Neural progenitor cell (in vitro differentiated cells): ENCODE measurements around the gene RPN2. TPM values are rescaled to one million over a fixed set of nuclear protein-coding genes. Genes with fewer than 3 reads are reported as not detected.

Source experiments
- DNase-seq: peaks from one replicate; pipeline ENCODE4 v3.0.0-alpha.2; 2016; ENCODE audit warnings: low spot score
- H2AFZ ChIP-seq: fragments of 200-600 bp; sonication (generic); replicated peaks from 2 replicates; pipeline ENCODE4 v1.6.1; 2016; ENCODE audit warnings: antibody characterized with exemption
- H3F3A ChIP-seq: fragments of 200-600 bp; sonication (generic); 2 replicates; pipeline ENCODE4 v1.6.1; 2016; ENCODE audit warnings: antibody characterized with exemption, low read depth
- H3K27ac ChIP-seq: fragments of 200-600 bp; sonication (generic); 2 replicates; pipeline ENCODE4 v1.5.1; 2016; ENCODE audit warnings: mild to moderate bottlenecking
- H3K27me3 ChIP-seq: fragments of 200-600 bp; sonication (generic); 2 replicates; pipeline ENCODE4 v1.6.1; 2016; ENCODE audit warnings: mild to moderate bottlenecking, moderate library complexity
- H3K36me3 ChIP-seq: fragments of 200-600 bp; sonication (generic); 2 replicates; pipeline ENCODE4 v1.5.1; 2016
- H3K4me1 ChIP-seq: fragments of 200-600 bp; sonication (generic); 2 replicates; pipeline ENCODE4 v1.6.1; 2016; ENCODE audit warnings: mixed run types
- H3K4me2 ChIP-seq: fragments of 200-600 bp; sonication (generic); 2 replicates; pipeline ENCODE4 v1.6.1; 2016
- H3K4me3 ChIP-seq: fragments of 200-600 bp; sonication (generic); 2 replicates; pipeline ENCODE4 v1.5.1; 2016
- H3K79me2 ChIP-seq: fragments of 200-600 bp; sonication (generic); 2 replicates; pipeline ENCODE4 v1.6.1; 2016; ENCODE audit warnings: low read depth
- H3K9ac ChIP-seq: fragments of 200-600 bp; sonication (generic); 2 replicates; pipeline ENCODE4 v1.6.1; 2016
- H3K9me3 ChIP-seq: fragments of 200-600 bp; sonication (generic); 2 replicates; pipeline ENCODE4 v1.5.1; 2016; ENCODE audit warnings: low read depth
- H4K20me1 ChIP-seq: fragments of 200-600 bp; sonication (generic); 2 replicates; pipeline ENCODE4 v1.6.1; 2016; ENCODE audit warnings: low read depth
- H3K27ac Mint-ChIP-seq: 3 replicates; pipeline ENCODE4 v1.8.0; 2021; ENCODE audit warnings: mixed read lengths
- H3K27me3 Mint-ChIP-seq: 2 replicates; pipeline ENCODE4 v1.8.0; 2022; ENCODE audit warnings: low read depth, mild to moderate bottlenecking, inconsistent platforms, moderate library complexity, mixed read lengths; ENCODE audit not compliant: insufficient read depth
- H3K36me3 Mint-ChIP-seq: 3 replicates; pipeline ENCODE4 v1.8.0; 2021; ENCODE audit warnings: mixed read lengths
- H3K4me1 Mint-ChIP-seq: 3 replicates; pipeline ENCODE4 v1.8.0; 2021; ENCODE audit warnings: mixed read lengths
- H3K4me3 Mint-ChIP-seq: 3 replicates; pipeline ENCODE4 v1.8.0; 2021; ENCODE audit warnings: mild to moderate bottlenecking, moderate library complexity, mixed read lengths
- H3K9me3 Mint-ChIP-seq: 3 replicates; pipeline ENCODE4 v1.8.0; 2020; ENCODE audit warnings: mixed read lengths
- CTCF ChIP-seq: fragments of 200-600 bp; sonication (generic); IDR thresholded peaks from 2 replicates; pipeline ENCODE4 v1.5.1; 2017; ENCODE audit warnings: antibody characterized with exemption, mild to moderate bottlenecking
- EZH2 ChIP-seq: fragments of 200-600 bp; sonication (generic); IDR thresholded peaks from 2 replicates; pipeline ENCODE4 v1.6.1; 2017; ENCODE audit warnings: antibody characterized with exemption, mild to moderate bottlenecking, moderate library complexity
- EZH2phosphoT487 ChIP-seq: fragments of 200-600 bp; sonication (generic); IDR thresholded peaks from 2 replicates; pipeline ENCODE4 v1.6.1; 2017; ENCODE audit warnings: antibody characterized with exemption
- total RNA-seq: library from RNA; depleted of rRNA; stranded (reverse); fragments of >200 nt; gene quantifications from 2 replicates; pipeline ENCODE4 v1.2.3, GENCODE V29; 2015; ENCODE audit warnings: low replicate concordance

RPN2 gene
- total RNA-seq, 1 donor from 2014 or later: 249 TPM

- no peak overlapping the region for H3K27ac Mint-ChIP-seq
- H3K4me3 ChIP-seq: no peak overlapping the region
- H3F3A ChIP-seq: peaks cover 25% of the 10 kb centered on the region
- no peak overlapping the region for H3K4me3 Mint-ChIP-seq
- peaks cover 47% of the 10 kb centered on the region for H3K4me1 Mint-ChIP-seq
- no peak overlapping the region for H3K9ac ChIP-seq
- no peaks in the 10 kb centered on the region for H3K9me3 ChIP-seq
- H3K79me2 ChIP-seq: peaks cover 1% of the 10 kb centered on the region
- H3K4me2 ChIP-seq: no peak overlapping the region
- no peaks in the 10 kb centered on the region for H3K27me3 ChIP-seq
- H3K27me3 Mint-ChIP-seq: no peaks in the 10 kb centered on the region
- no peak overlapping the region for H2AFZ ChIP-seq
- no peaks in the 10 kb centered on the region for H3K9me3 Mint-ChIP-seq
- H3K36me3 ChIP-seq: no peaks in the 10 kb centered on the region
- TF ChIP-seq EZH2phosphoT487: no peak
- TF ChIP-seq EZH2: no peak
- no peak for TF ChIP-seq CTCF
- peaks cover 11% of the 10 kb centered on the region for H3K4me1 ChIP-seq
- no peaks in the 10 kb centered on the region for H3K36me3 Mint-ChIP-seq
- DNase-seq: no peak
- no peaks in the 10 kb centered on the region for H4K20me1 ChIP-seq
- H3K27ac ChIP-seq: no peak overlapping the region
These were observed 105.6 kb downstream of the RPN2 start for GRCh38 chr20:37284691-37285161.

- Histone ChIP-seq H3K4me3 (no peak overlapping the region), H3K9me3 (no peaks in the 10 kb centered on the region), H3F3A (peaks cover 25% of the 10 kb centered on the region), H3K4me1 (peaks cover 15% of the 10 kb centered on the region), H4K20me1 (no peaks in the 10 kb centered on the region), H2AFZ (peak overlapping the region; percentile 78), H3K27ac (no peak overlapping the region), H3K4me2 (peak overlapping the region; percentile 7), H3K9ac (no peak overlapping the region), H3K79me2 (peaks cover 12% of the 10 kb centered on the region), H3K27me3 (no peaks in the 10 kb centered on the region), H3K36me3 (no peaks in the 10 kb centered on the region)
- Mint-ChIP-seq H3K9me3 (no peaks in the 10 kb centered on the region), H3K4me1 (peaks cover 45% of the 10 kb centered on the region), H3K36me3 (no peaks in the 10 kb centered on the region), H3K4me3 (no peak overlapping the region), H3K27ac (peak overlapping the region; percentile 43), H3K27me3 (no peaks in the 10 kb centered on the region)
- no peak for TF ChIP-seq EZH2
- TF ChIP-seq EZH2phosphoT487: no peak
- no peak for TF ChIP-seq CTCF
- no peak for DNase-seq
These were observed 106.7 kb downstream of the RPN2 start for GRCh38 chr20:37285664-37286374.

- Histone ChIP-seq H3K27me3 (no peaks in the 10 kb centered on the region), H2AFZ (no peak overlapping the region), H3K27ac (no peak overlapping the region), H3F3A (peaks cover 22% of the 10 kb centered on the region), H3K4me1 (peaks cover 12% of the 10 kb centered on the region), H3K79me2 (peaks cover 35% of the 10 kb centered on the region), H3K9ac (no peak overlapping the region), H3K4me3 (no peak overlapping the region), H3K4me2 (no peak overlapping the region), H4K20me1 (no peaks in the 10 kb centered on the region), H3K36me3 (peaks cover 8% of the 10 kb centered on the region), H3K9me3 (no peaks in the 10 kb centered on the region)
- H3K4me1 Mint-ChIP-seq: peaks cover 38% of the 10 kb centered on the region
- peak overlapping the region; percentile 23 for H3K27ac Mint-ChIP-seq
- peak overlapping the region; percentile 43 for H3K4me3 Mint-ChIP-seq
- H3K27me3 Mint-ChIP-seq: no peaks in the 10 kb centered on the region
- no peak for TF ChIP-seq EZH2phosphoT487
- TF ChIP-seq EZH2: no peak
- no peak for TF ChIP-seq CTCF
- H3K9me3 Mint-ChIP-seq: peaks cover 6% of the 10 kb centered on the region
- DNase-seq: no peak
- H3K36me3 Mint-ChIP-seq: peaks cover 19% of the 10 kb centered on the region
These were observed 109.0 kb downstream of the RPN2 start for GRCh38 chr20:37288091-37288490.
